Fibroblast of skin of left quadriceps (primary cell): Measurements from ENCODE around the gene CTNNA2.

Experiments
- DNase-seq, 2 experiments: peaks; one replicate each; pipeline ENCODE4 v3.0.0-alpha.2; 2013; ENCODE audit warnings: low read depth in 2 of 2

The CTNNA2 gene

DNA sequence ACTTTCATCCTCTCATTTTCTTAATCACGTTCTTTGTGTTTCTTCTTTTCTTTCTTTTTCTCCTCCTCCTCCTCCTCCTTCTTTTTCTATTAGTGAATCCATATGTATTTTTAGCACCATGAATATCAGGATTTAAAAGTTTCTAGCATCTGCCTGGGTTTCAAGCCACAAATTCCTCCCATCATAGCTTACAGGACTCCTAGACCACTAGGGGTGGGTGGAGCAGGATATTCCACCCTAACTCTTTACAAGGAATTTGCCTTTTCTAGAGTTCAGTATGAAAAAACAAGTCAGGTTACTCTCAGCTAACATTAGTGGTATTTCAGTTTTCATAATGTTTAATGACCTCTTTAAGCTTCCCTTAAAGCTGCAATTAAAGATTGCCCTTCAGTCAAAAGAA is 810.8 kb downstream of the CTNNA2 start:
- DNase-seq = peak; percentile 8 to 10

GRCh38 chr2:80324525-80324924 is 811.7 kb downstream of the CTNNA2 start:
- no peak for DNase-seq

GRCh38 chr2:80326214-80326613 is 813.4 kb downstream of the CTNNA2 start:
- peak; percentile 27 to 29 for DNase-seq

DNA sequence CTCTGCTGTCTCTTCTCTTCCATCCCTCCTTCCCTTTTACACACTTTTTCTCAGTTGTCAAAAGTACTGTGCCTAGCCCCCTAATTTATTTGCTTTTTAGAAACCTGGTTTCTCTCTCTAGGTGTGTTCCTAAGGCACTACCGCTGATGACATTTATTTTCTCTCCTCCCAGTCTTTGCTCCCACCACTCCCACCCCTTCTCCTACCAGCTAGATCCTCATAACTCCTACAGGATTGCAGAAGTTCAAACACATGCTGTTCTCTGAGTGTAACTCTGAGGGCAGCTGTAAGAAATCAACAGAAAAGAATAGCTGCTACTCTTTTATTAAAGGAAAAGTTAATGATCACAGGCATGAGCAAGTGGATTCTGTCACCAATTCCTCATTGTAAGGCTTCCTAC is 814.0 kb downstream of the CTNNA2 start:
- DNase-seq = no peak

GRCh38 chr2:80328159-80328571 is 815.3 kb downstream of the CTNNA2 start:
- DNase-seq = no peak

DNA sequence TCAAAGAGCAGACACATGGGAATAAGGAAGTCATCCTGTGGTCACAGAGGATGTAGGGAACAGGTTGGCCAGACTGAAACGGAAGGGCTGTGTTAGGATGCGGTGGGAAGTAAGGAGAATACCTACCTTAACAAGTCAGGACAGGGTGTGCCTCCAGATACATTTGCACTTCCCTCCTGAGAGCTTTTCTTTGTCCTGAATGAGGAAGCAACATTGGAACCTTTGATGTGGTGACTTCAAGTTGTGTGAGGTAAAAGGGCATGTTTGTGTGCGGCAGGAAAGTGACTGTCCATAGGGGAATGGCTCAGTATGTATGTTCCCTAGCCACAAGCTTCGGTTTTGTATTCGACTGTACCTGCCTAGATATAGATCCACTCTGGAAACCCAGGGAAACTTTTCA is 816.6 kb downstream of the CTNNA2 start:
- no peak for DNase-seq

GRCh38 chr2:80330527-80331450 is 817.9 kb downstream of the CTNNA2 start:
- no peak for DNase-seq

DNA sequence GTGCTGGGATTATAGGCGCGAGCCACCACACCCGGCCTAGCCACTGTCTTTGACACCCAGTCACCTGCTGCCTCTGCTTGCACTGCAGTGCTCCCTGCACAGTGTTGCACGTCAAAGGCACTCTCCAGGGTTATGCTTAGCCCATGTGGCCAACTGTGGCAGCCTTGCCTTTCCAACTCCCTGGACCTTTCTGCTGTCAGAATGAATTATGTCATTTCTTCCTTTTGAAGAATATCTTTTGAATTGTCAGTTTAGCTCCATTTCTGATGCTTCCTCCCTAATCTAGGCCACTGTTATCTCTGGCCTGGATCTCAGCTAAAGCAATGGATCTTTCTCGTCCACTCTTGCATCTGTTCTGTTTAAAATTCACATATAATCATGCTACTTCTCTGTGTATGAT is 821.0 kb downstream of the CTNNA2 start:
- DNase-seq = no peak

DNA sequence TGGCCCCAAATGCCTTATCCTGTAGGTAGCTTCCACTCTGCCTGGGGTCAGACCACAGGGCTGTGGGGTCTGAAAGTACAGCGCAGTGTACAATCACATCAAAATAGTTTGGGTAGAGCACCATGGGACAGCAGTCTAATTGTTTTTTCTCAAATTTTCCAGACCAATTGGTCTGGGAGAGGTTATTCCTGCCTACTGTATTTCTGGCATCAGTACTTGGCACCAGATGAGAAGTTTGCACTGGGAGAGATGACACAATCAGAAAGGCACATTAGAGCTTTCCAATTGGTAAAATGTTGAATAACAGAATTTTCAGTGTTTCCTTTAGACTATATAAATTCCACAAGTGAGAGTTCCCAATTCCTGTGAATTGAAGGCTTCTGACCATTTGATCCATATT is 822.6 kb downstream of the CTNNA2 start:
- no peak for DNase-seq

DNA sequence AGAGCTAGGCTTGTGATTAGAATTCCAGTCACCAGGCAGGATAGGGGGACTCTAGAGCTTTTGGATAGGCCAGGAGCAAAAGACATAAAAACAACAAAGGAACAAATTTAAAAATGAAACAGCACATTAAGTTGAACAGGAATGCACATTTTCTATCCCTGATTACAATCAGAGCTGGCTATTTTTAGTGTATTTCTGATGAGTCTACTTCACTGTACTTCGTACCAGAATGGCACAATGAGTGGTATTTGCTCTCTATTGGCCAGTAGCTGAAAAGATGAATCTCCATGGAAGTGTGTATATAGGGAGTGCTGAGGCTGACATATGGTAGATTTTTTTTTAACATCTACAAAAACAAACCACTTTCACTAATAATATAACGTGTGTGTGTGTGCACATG is 825.9 kb downstream of the CTNNA2 start:
- DNase-seq = no peak

GRCh38 chr2:80340022-80340421 is 827.2 kb downstream of the CTNNA2 start:
- DNase-seq = no peak

GRCh38 chr2:80348078-80348477 is 835.2 kb downstream of the CTNNA2 start:
- DNase-seq = no peak

DNA sequence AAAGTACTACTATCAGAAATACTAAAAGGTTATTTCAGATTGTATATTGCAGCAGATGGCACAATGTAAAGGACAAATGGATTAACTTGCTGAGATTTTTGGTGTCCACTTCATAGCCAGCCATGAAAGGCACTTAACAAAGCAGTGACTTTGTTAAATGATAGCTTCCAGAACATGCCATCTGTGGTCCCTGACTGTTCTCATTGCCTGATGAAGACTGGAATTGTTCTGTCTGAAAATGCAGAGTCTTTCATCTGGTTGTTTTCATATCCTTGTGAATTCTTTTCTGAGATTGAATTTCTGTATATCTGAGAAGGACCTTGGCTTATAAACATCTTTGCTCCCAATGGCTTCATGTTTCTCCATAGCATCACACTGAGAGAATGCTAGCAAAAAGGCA is 836.1 kb downstream of the CTNNA2 start:
- no peak for DNase-seq

- DNase-seq = peak; percentile 20 to 22
Measured at GRCh38 chr2:80351231-80351630, 838.4 kb downstream of the CTNNA2 start.

GRCh38 chr2:80354858-80355257 is 842.0 kb downstream of the CTNNA2 start:
- DNase-seq = no peak

- DNase-seq = no peak
Measured at GRCh38 chr2:80361904-80362303, 849.1 kb downstream of the CTNNA2 start.

- DNase-seq = no peak
Measured at GRCh38 chr2:80363330-80363729, 850.5 kb downstream of the CTNNA2 start.

DNA sequence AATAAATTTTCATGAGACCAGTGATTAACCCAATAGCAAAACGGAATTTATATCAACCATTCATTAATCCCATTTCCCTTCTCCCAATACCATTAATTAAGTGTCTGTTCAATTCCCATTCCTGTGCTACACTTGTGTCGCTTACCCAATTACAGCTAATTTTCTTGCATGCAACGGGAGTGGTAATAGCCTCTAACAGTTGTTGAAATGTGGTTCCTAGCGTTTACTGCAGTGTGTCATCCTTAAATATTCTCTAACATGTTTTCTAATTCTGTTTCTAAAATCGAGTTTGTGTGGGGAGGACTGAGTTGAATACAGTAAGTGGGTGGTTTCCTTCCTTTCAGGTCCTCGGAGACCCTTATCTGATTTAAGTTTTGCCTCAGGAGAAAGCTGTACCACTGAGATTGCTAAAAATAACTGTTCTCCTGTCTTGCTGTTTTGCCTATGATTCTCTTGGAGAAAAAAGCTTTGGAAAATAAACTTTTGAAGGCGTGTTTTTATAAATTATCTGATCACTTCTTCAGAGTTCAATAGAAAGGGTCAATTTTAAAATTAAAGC is 851.0 kb downstream of the CTNNA2 start:
- DNase-seq = no peak

- DNase-seq = no peak
Measured at GRCh38 chr2:80364524-80365212, 851.8 kb downstream of the CTNNA2 start.

DNA sequence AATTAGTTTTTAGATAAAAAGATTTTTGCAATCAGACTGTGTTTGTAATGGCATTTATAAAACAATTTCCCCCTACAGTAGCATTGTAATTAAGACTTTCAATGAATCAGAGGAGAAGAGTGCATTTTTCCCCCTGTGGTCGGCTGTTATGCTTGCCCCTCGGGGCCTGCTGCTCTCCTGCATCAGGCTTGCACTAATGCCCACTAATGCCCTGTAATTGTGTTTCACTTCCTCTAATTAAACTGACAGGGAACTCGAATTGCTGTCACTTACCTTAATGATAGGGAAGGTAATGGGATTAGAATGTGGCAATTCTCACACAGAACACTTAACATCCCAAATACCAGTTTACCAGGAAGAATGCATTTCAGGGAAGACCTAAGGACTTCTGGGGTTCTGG is 852.9 kb downstream of the CTNNA2 start:
- no peak for DNase-seq

DNA sequence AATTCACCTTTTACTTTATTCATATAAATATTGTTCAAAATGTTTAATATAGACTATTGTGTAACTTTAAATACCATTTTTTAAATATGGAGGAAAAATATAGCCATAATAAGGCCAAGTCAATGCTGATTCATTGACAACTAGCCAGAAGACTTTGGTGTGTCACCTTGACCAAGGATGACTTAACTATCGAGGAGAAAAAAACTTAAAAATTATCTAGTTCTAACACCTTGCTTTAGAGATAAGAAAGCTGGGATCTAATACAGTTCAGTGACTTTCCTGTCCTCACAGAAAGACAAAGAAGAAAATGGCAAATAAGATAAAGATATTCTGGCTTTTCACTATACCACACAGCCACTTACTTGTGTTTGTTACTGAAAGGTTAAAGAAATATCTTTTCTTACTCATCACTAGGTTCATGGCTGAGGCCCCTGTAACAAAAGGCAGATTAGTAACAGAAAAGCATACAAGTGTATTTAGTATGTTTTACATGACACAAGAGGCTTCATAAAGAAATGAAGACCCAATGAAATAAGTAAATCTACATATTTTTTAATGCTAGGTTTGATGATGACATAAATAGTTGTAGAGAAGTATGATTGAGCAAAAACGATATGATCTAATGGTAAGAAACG is 857.6 kb downstream of the CTNNA2 start:
- DNase-seq = no peak

GRCh38 chr2:80374105-80374504 is 861.3 kb downstream of the CTNNA2 start:
- DNase-seq = no peak
